HepG2 (cell line): ENCODE measurements around the gene C2orf81. TPM values are rescaled to one million over a fixed set of nuclear protein-coding genes. Genes with fewer than 3 reads are reported as not detected.

Source experiments
- ATAC-seq: fragments of 200-7000 bp; cut with Tn5 transposase; 3 replicates; pipeline ENCODE4 v1.9.1; 2020; ENCODE audit warnings: mild to moderate bottlenecking, moderate library complexity
- BruUV-seq: library from RNA; stranded (reverse); fragments of 400-500 nt; replicated peaks from 2 replicates; lab custom pipeline; 2021; lab: Mats Ljungman, UMichigan
- CTCF ChIA-PET: fragments of 300-600 bp; formaldehyde crosslinking; extraction: SDS; loops from one replicate; lab custom pipeline; 2021; ENCODE audit warnings: low total read pairs, inconsistent platforms, low intra/inter-chr PET ratio; lab: Yijun Ruan, JAX
- POLR2A ChIA-PET: fragments of 350-600 bp; sonication (Branson Sonifier 250); formaldehyde crosslinking; loops from one replicate; lab custom pipeline; 2020; ENCODE audit warnings: antibody characterized with exemption, inconsistent platforms; lab: Yijun Ruan, JAX
- DNase-seq: peaks from one replicate; pipeline ENCODE4 v3.0.0-alpha.2; 2015; ENCODE audit warnings: low spot score
- FAIRE-seq: peaks from 3 replicates; lab custom pipeline; 2011; peaks lifted over from hg19 to GRCh38; lab: Jason Lieb, UNC
- H2AFZ ChIP-seq: one replicate; pipeline ENCODE4 v1.6.1; 2011; ENCODE audit warnings: low read length, inconsistent platforms
- H3K27ac ChIP-seq: fragments of 300-600 bp; 3 replicates; pipeline ENCODE4 v1.8.0; 2011; ENCODE audit warnings: mixed run types, mild to moderate bottlenecking, mixed read lengths, low read length, inconsistent platforms; ENCODE audit not compliant: insufficient read depth; ENCODE audit errors: extremely low read length
- H3K27me3 ChIP-seq, 2 experiments: fragments of 200-600 bp in 1 of 2; 2 replicates in 1 of 2; 3 replicates in 1 of 2; pipeline versions ENCODE4 v1.6.0 to v1.8.0; 2011; ENCODE audit warnings: low read length in 2 of 2, mild to moderate bottlenecking in 2 of 2, moderate library complexity in 2 of 2, inconsistent platforms in 1 of 2; ENCODE audit not compliant: insufficient read depth in 2 of 2, control insufficient read depth in 1 of 2
- H3K36me3 ChIP-seq, 2 experiments: fragments of 200-600 bp in 1 of 2; replicated peaks in 1 of 2; 2 replicates in 1 of 2; 3 replicates in 1 of 2; pipeline versions ENCODE4 v1.5.1 to v1.8.0; 2011; ENCODE audit warnings: low read length in 2 of 2, inconsistent platforms in 1 of 2; ENCODE audit not compliant: insufficient read depth in 2 of 2, control insufficient read depth in 1 of 2
- H3K4me1 ChIP-seq: 2 replicates; pipeline ENCODE4 v1.5.1; 2012; ENCODE audit warnings: low read length, inconsistent platforms; ENCODE audit not compliant: insufficient read depth
- H3K4me2 ChIP-seq: 2 replicates; pipeline ENCODE4 v1.6.0; 2011; ENCODE audit warnings: low read depth, low read length, inconsistent platforms
- H3K4me3 ChIP-seq, 3 experiments: fragments of 200-600 bp in 1 of 3; sonication (generic), shearing (Covaris generic) in 1 of 3; replicated peaks in 1 of 3; 2 replicates each; pipeline ENCODE4 v1.5.1; 2011 to 2016; ENCODE audit warnings: low read length in 3 of 3, inconsistent platforms in 2 of 3, low read depth in 2 of 3, mild to moderate bottlenecking in 2 of 3, control low read depth in 1 of 3, mixed read lengths in 1 of 3; ENCODE audit not compliant: insufficient read depth in 1 of 3
- H3K79me2 ChIP-seq: one replicate; pipeline ENCODE4 v1.6.1; 2011; ENCODE audit warnings: low read length, inconsistent platforms; ENCODE audit not compliant: insufficient read depth
- H3K9ac ChIP-seq: 2 replicates; pipeline ENCODE4 v1.6.0; 2011; ENCODE audit warnings: mild to moderate bottlenecking, low read depth, low read length, inconsistent platforms; ENCODE audit not compliant: insufficient read depth
- H3K9me3 ChIP-seq: 2 replicates; pipeline ENCODE4 v1.5.1; 2012; ENCODE audit warnings: mild to moderate bottlenecking, low read length
- H4K20me1 ChIP-seq: 2 replicates; pipeline ENCODE4 v1.6.0; 2011; ENCODE audit warnings: inconsistent platforms, mild to moderate bottlenecking, low read length, moderate library complexity; ENCODE audit not compliant: insufficient read depth
- AGO2 ChIP-seq: fragments of 200-400 bp; formaldehyde crosslinking; optimal IDR thresholded peaks from 2 replicates; pipeline ENCODE3; 2017; ENCODE audit warnings: mild to moderate bottlenecking, low read depth, low read length, moderate library complexity
- BCL3 ChIP-seq: sonication (generic); formaldehyde crosslinking; IDR thresholded peaks from 2 replicates; pipeline ENCODE4 v1.5.1; 2020; ENCODE audit warnings: mild to moderate bottlenecking, missing genetic modification reagents, moderate library complexity
- FOXC1 ChIP-seq: sonication (generic); formaldehyde crosslinking; IDR thresholded peaks from 2 replicates; pipeline ENCODE4 v1.8.0; 2022; ENCODE audit warnings: mild to moderate bottlenecking, missing genetic modification reagents, borderline replicate concordance
- GABPB1 ChIP-seq: IDR thresholded peaks from 2 replicates; pipeline ENCODE4 v1.6.1; 2016; ENCODE audit warnings: mild to moderate bottlenecking, missing genetic modification reagents, moderate library complexity, missing compliant biosample characterization
- HES4 ChIP-seq: sonication (generic); formaldehyde crosslinking; IDR thresholded peaks from 2 replicates; pipeline ENCODE4 v1.9.0; 2021; ENCODE audit warnings: mild to moderate bottlenecking, missing genetic modification reagents, borderline replicate concordance
- HNRNPLL ChIP-seq: fragments of 200-400 bp; formaldehyde crosslinking; IDR thresholded peaks from 2 replicates; pipeline ENCODE4 v1.6.1; 2017; ENCODE audit warnings: mild to moderate bottlenecking, low read depth, low read length; ENCODE audit not compliant: poor library complexity, severe bottlenecking
- POLR2A ChIP-seq, 2 experiments: IDR thresholded peaks; 2 replicates each; pipeline ENCODE4 v1.6.1; 2011; ENCODE audit warnings: low read depth in 2 of 2, low read length in 2 of 2, mild to moderate bottlenecking in 1 of 2, moderate library complexity in 1 of 2; ENCODE audit not compliant: insufficient read depth in 1 of 2
- RBFOX2 ChIP-seq: fragments of 200-400 bp; formaldehyde crosslinking; IDR thresholded peaks from 2 replicates; pipeline ENCODE4 v1.6.1; 2017; ENCODE audit warnings: low read depth, mild to moderate bottlenecking, low read length
- TMF1 ChIP-seq: sonication (generic); formaldehyde crosslinking; IDR thresholded peaks from 2 replicates; pipeline ENCODE4 v1.8.1; 2022; ENCODE audit warnings: low read depth, missing genetic modification reagents
- ZBTB33 ChIP-seq: sonication (generic); formaldehyde crosslinking; IDR thresholded peaks from 2 replicates; pipeline ENCODE4 v1.4.0; 2020; ENCODE audit warnings: missing genetic modification reagents
- ZFP36L1 ChIP-seq: sonication (generic); formaldehyde crosslinking; IDR thresholded peaks from 2 replicates; pipeline ENCODE4 v1.8.0; 2022; ENCODE audit warnings: mild to moderate bottlenecking, missing genetic modification reagents, moderate library complexity
- WGBS: methylation state at CpG from one replicate; pipeline ENCODE4 v1.1.6; 2017; ENCODE audit warnings: low lambda C conversion rate; 5-methylcytosine and 5-hydroxymethylcytosine counted together
- in situ Hi-C: cut with HindIII; loops from 2 replicates; pipeline ENCODE4 v1.10.0; 2017; ENCODE audit warnings: low pct_unique_long_range_greater_than_20kb; ENCODE audit not compliant: extremely low pct_ligation_motif_present
- intact Hi-C: fragments of 100-400 bp; cut with micrococcal nuclease; formaldehyde crosslinking; loops from one replicate; pipeline ENCODE4 v1.10.0; 2022; ENCODE audit not compliant: unreplicated experiment
- polyA plus RNA-seq, 8 experiments: library from polyadenylated mRNA; depleted of rRNA in 3 of 8; stranded (reverse) in 7 of 8; unstranded in 1 of 8; fragments of >200 nt; fragmentation: Illumina TruSeq in 4 of 8; extraction: Trizol in 4 of 8; gene quantifications; 2 replicates each; pipeline versions ENCODE4 v1.2.1 to v1.2.3, GENCODE V29; 2011 to 2016; ENCODE audit warnings: low read depth in 4 of 8, missing spikeins in 1 of 8, mixed read lengths in 1 of 8; ENCODE audit not compliant: insufficient read depth in 1 of 8
- total RNA-seq, 5 experiments: library from RNA; depleted of rRNA; stranded (reverse); fragments of >200 nt; fragmentation: Illumina TruSeq; extraction: Trizol; gene quantifications; 2 replicates each; pipeline ENCODE4 v1.2.3, GENCODE V29; 2016; ENCODE audit warnings: low read depth in 1 of 5

The C2orf81 gene
- total and polyA plus RNA-seq, 2 of the 13 experiments (the other 11 are each of a cell fraction or from before 2014, with no cell fraction given) = 0.15 to 0.17 TPM

- Histone ChIP-seq H3K4me2 (no peak overlapping the region), H3K9ac (no peak overlapping the region), H2AFZ (no peak overlapping the region), H3K36me3 (peaks cover 35 to 66% of the 10 kb centered on the region in 2 experiments), H3K4me1 (peaks cover 60% of the 10 kb centered on the region), H3K27ac (no peak overlapping the region), H3K9me3 (no peaks in the 10 kb centered on the region), H3K79me2 (peaks cover 80% of the 10 kb centered on the region), H4K20me1 (peaks cover 54% of the 10 kb centered on the region), H3K27me3 (no peaks in the 10 kb centered on the region; a peak in 1 of 5 replicates), H3K4me3 (no peak overlapping the region)
- DNase-seq (no peak), FAIRE-seq (no peak), ATAC-seq (no peak)
- WGBS = 98% methylated on average over 42 of the region's 43 CpGs
- BruUV-seq = no TSS peak
- ChIA-PET CTCF (no interaction called here), POLR2A (interaction anchor here (1.7 kb wide), 1 partner anchor 11 kb away, joined by 5 read pairs; no protein-coding TSS in a partner anchor)
- in situ Hi-C loops (no loop called here), intact Hi-C loops (no loop called here)
- peak; percentile 23 for TF ChIP-seq HNRNPLL
- TF ChIP-seq BCL3 (CRISPR knock-in tag) = no peak
- TF ChIP-seq ZFP36L1 (CRISPR knock-in tag) = no peak
- TF ChIP-seq ZBTB33 (CRISPR knock-in tag) = peak; percentile 50; the same call in 1 of the 2 replicates
- 0 out of 2 replicates have a peak, but pooled peaks have one; percentile 52 for TF ChIP-seq FOXC1
- TF ChIP-seq POLR2A (IDR thresholded peaks at IDR 0.05; ENCODE audit: insufficient read depth in 1 of 2, low read depth in 2 of 2, low read length in 2 of 2) = 0 out of 4 replicates have a peak, but pooled peaks of 1 of the 2 experiments have one; percentile 33
- peak; percentile 88 for TF ChIP-seq RBFOX2
- peak; percentile 15; the same call in 1 of the 2 replicates for TF ChIP-seq GABPB1 (CRISPR knock-in tag)
- no peak for TF ChIP-seq TMF1 (CRISPR knock-in tag)
- TF ChIP-seq AGO2 = peak; percentile 99
- TF ChIP-seq HES4 (CRISPR knock-in tag) = 0 out of 2 replicates have a peak, but pooled peaks have one; percentile 39
These were observed 14.8 kb upstream of the C2orf81 start for GRCh38 chr2:74436111-74436805.
